ENCODE data around the gene SRGN.

SRGN gene

GRCh38 chr10:69101451-69102095 is 13.7 kb downstream of the SRGN start:
- peak; percentile 50 for ATAC-seq (replicated peaks; ENCODE audit: extremely low read depth, poor library complexity, severe bottlenecking)
- H3K27me3 Mint-ChIP-seq: no peaks in the 10 kb centered on the region
- H3K27ac Mint-ChIP-seq (ENCODE audit: low read depth): peak overlapping the region; percentile 83
- peaks cover 79% of the 10 kb centered on the region for H3K36me3 Mint-ChIP-seq (ENCODE audit: insufficient read depth)
- no peak for DNase-seq (ENCODE audit: low spot score in 2 of 2)
- H3K9me3 Mint-ChIP-seq: no peaks in the 10 kb centered on the region
- H3K4me3 Mint-ChIP-seq: peak overlapping the region; percentile 65
- peaks cover 48% of the 10 kb centered on the region for H3K4me1 Mint-ChIP-seq

GRCh38 chr10:69102440-69102839 is 14.5 kb downstream of the SRGN start:
- DNase-seq (ENCODE audit: low spot score in 2 of 2): no peak
- ATAC-seq (replicated peaks; ENCODE audit: extremely low read depth, poor library complexity, severe bottlenecking): no peak
- Mint-ChIP-seq H3K27me3 (no peaks in the 10 kb centered on the region), H3K36me3 (ENCODE audit: insufficient read depth) (peaks cover 79% of the 10 kb centered on the region), H3K27ac (ENCODE audit: low read depth) (peak overlapping the region; percentile 83), H3K9me3 (no peaks in the 10 kb centered on the region), H3K4me3 (peak overlapping the region; percentile 65), H3K4me1 (peaks cover 48% of the 10 kb centered on the region)

- no peaks in the 10 kb centered on the region for H3K9me3 Mint-ChIP-seq
- H3K4me3 Mint-ChIP-seq: no peak overlapping the region
- no peaks in the 10 kb centered on the region for H3K27me3 Mint-ChIP-seq
- no peak overlapping the region for H3K27ac Mint-ChIP-seq (ENCODE audit: low read depth)
- DNase-seq (ENCODE audit: low spot score in 2 of 2): no peak
- peaks cover 69% of the 10 kb centered on the region for H3K36me3 Mint-ChIP-seq (ENCODE audit: insufficient read depth)
- no peak for ATAC-seq (replicated peaks; ENCODE audit: extremely low read depth, poor library complexity, severe bottlenecking)
- H3K4me1 Mint-ChIP-seq: peaks cover 38% of the 10 kb centered on the region
Measured at GRCh38 chr10:69103784-69104183, 15.9 kb downstream of the SRGN start.

GRCh38 chr10:69104994-69105790 is 17.3 kb downstream of the SRGN start:
- Mint-ChIP-seq H3K36me3 (ENCODE audit: insufficient read depth) (peaks cover 56% of the 10 kb centered on the region), H3K27ac (ENCODE audit: low read depth) (peak overlapping the region; percentile 80), H3K27me3 (no peaks in the 10 kb centered on the region), H3K4me1 (peaks cover 38% of the 10 kb centered on the region), H3K9me3 (no peaks in the 10 kb centered on the region), H3K4me3 (peak overlapping the region; percentile 30)
- DNase-seq (ENCODE audit: low spot score in 2 of 2): no peak
- no peak for ATAC-seq (replicated peaks; ENCODE audit: extremely low read depth, poor library complexity, severe bottlenecking)

GRCh38 chr10:69107176-69107490 is 19.2 kb downstream of the SRGN start:
- Mint-ChIP-seq H3K36me3 (ENCODE audit: insufficient read depth) (peaks cover 44% of the 10 kb centered on the region), H3K27me3 (no peaks in the 10 kb centered on the region), H3K4me1 (peaks cover 20% of the 10 kb centered on the region), H3K9me3 (no peaks in the 10 kb centered on the region), H3K27ac (ENCODE audit: low read depth) (no peak overlapping the region), H3K4me3 (no peak overlapping the region)
- ATAC-seq (replicated peaks; ENCODE audit: extremely low read depth, poor library complexity, severe bottlenecking) (no peak), DNase-seq (ENCODE audit: low spot score in 2 of 2) (no peak)

- no peak for DNase-seq (ENCODE audit: low spot score in 2 of 2)
- Mint-ChIP-seq H3K27ac (ENCODE audit: low read depth) (no peak overlapping the region), H3K9me3 (no peaks in the 10 kb centered on the region), H3K4me1 (peaks cover 15% of the 10 kb centered on the region), H3K27me3 (no peaks in the 10 kb centered on the region), H3K36me3 (ENCODE audit: insufficient read depth) (peaks cover 39% of the 10 kb centered on the region), H3K4me3 (no peak overlapping the region)
- ATAC-seq (replicated peaks; ENCODE audit: extremely low read depth, poor library complexity, severe bottlenecking): no peak
Measured at GRCh38 chr10:69107699-69108098, 19.8 kb downstream of the SRGN start.

- H3K27ac Mint-ChIP-seq (ENCODE audit: low read depth): no peak overlapping the region
- DNase-seq (ENCODE audit: low spot score in 2 of 2) (no peak), ATAC-seq (replicated peaks; ENCODE audit: extremely low read depth, poor library complexity, severe bottlenecking) (no peak)
- H3K9me3 Mint-ChIP-seq: no peaks in the 10 kb centered on the region
- H3K27me3 Mint-ChIP-seq: no peaks in the 10 kb centered on the region
- H3K36me3 Mint-ChIP-seq (ENCODE audit: insufficient read depth): peaks cover 17% of the 10 kb centered on the region
- H3K4me3 Mint-ChIP-seq: no peak overlapping the region
- H3K4me1 Mint-ChIP-seq: peaks cover 4% of the 10 kb centered on the region
Measured at GRCh38 chr10:69119896-69120295, 32.0 kb downstream of the SRGN start.

GRCh38 chr10:69123306-69123746 is 35.4 kb downstream of the SRGN start:
- Mint-ChIP-seq H3K36me3 (ENCODE audit: insufficient read depth) (peaks cover 19% of the 10 kb centered on the region), H3K9me3 (no peaks in the 10 kb centered on the region), H3K4me1 (peaks cover 9% of the 10 kb centered on the region), H3K27me3 (no peaks in the 10 kb centered on the region), H3K27ac (ENCODE audit: low read depth) (peak overlapping the region; percentile 95), H3K4me3 (peak overlapping the region; percentile 93)
- DNase-seq (ENCODE audit: low spot score in 2 of 2): peak in 1 of 2 donors; percentile 26
- ATAC-seq (replicated peaks; ENCODE audit: extremely low read depth, poor library complexity, severe bottlenecking): peak; percentile 14

GRCh38 chr10:69123747-69124562 is 36.1 kb downstream of the SRGN start, which contains the start of gene VPS26A:
Gene VPS26A (plus strand): TSS chr10:69124178. CDS start chr10:69124278, 100 bp downstream.
- peak; percentile 87 for ATAC-seq (replicated peaks; ENCODE audit: extremely low read depth, poor library complexity, severe bottlenecking)
- peak; percentile 98 to 99 for DNase-seq (ENCODE audit: low spot score in 2 of 2)
- Mint-ChIP-seq H3K4me1 (peaks cover 11% of the 10 kb centered on the region), H3K36me3 (ENCODE audit: insufficient read depth) (peaks cover 19% of the 10 kb centered on the region), H3K4me3 (peak within 1 kb of the TSS; percentile 93), H3K27ac (ENCODE audit: low read depth) (peak within 1 kb of the TSS; percentile 95), H3K27me3 (no peaks in the 10 kb centered on the region), H3K9me3 (no peaks in the 10 kb centered on the region)

GRCh38 chr10:69124563-69125268 is 36.8 kb downstream of the SRGN start:
- H3K36me3 Mint-ChIP-seq (ENCODE audit: insufficient read depth): peaks cover 19% of the 10 kb centered on the region
- H3K4me1 Mint-ChIP-seq: peaks cover 15% of the 10 kb centered on the region
- H3K27ac Mint-ChIP-seq (ENCODE audit: low read depth): peak overlapping the region; percentile 95
- H3K4me3 Mint-ChIP-seq: peak overlapping the region; percentile 93
- DNase-seq (ENCODE audit: low spot score in 2 of 2) (peak in 1 of 2 donors; percentile 50), ATAC-seq (replicated peaks; ENCODE audit: extremely low read depth, poor library complexity, severe bottlenecking) (peak; percentile 25)
- no peaks in the 10 kb centered on the region for H3K27me3 Mint-ChIP-seq
- H3K9me3 Mint-ChIP-seq: no peaks in the 10 kb centered on the region

GRCh38 chr10:69125554-69125953 is 37.7 kb downstream of the SRGN start:
- Mint-ChIP-seq H3K36me3 (ENCODE audit: insufficient read depth) (peaks cover 19% of the 10 kb centered on the region), H3K27me3 (no peaks in the 10 kb centered on the region), H3K27ac (ENCODE audit: low read depth) (no peak overlapping the region), H3K4me1 (peaks cover 22% of the 10 kb centered on the region), H3K4me3 (peak overlapping the region; percentile 93), H3K9me3 (no peaks in the 10 kb centered on the region)
- no peak for ATAC-seq (replicated peaks; ENCODE audit: extremely low read depth, poor library complexity, severe bottlenecking)
- no peak for DNase-seq (ENCODE audit: low spot score in 2 of 2)

- ATAC-seq (replicated peaks; ENCODE audit: extremely low read depth, poor library complexity, severe bottlenecking): no peak
- Mint-ChIP-seq H3K9me3 (no peaks in the 10 kb centered on the region), H3K4me3 (no peak overlapping the region), H3K27ac (ENCODE audit: low read depth) (peak overlapping the region; percentile 15), H3K4me1 (peaks cover 40% of the 10 kb centered on the region), H3K27me3 (no peaks in the 10 kb centered on the region), H3K36me3 (ENCODE audit: insufficient read depth) (peaks cover 23% of the 10 kb centered on the region)
- no peak for DNase-seq (ENCODE audit: low spot score in 2 of 2)
Measured at GRCh38 chr10:69130251-69130650, 42.3 kb downstream of the SRGN start.

All from central memory CD8-positive, alpha-beta T cell (primary cell).